K562 (cell line): Measurements from ENCODE around the gene COL4A2.

ENCODE experiments used
- EP300 ChIP-seq: IDR thresholded peaks from 2 replicates; pipeline ENCODE4 v1.6.1; 2012; ENCODE audit warnings: low read length, improper control_type of control experiment
- NFXL1 ChIP-seq: fragments of 450-650 bp; formaldehyde crosslinking; IDR thresholded peaks from 2 replicates; pipeline ENCODE4 v1.4.0; 2021; ENCODE audit warnings: mild to moderate bottlenecking
- NR2C2 ChIP-seq, 2 experiments: fragments of 200-800 bp in 1 of 2; sonication (Bioruptor generic) in 1 of 2; sonication (generic) in 1 of 2; formaldehyde crosslinking in 1 of 2; IDR thresholded peaks; 2 replicates each; pipeline versions ENCODE4 v1.6.1 to v1.8.0; 2016 to 2022; ENCODE audit warnings: mild to moderate bottlenecking in 1 of 2, missing compliant biosample characterization in 1 of 2, missing genetic modification characterization in 1 of 2, missing genetic modification reagents in 1 of 2
- YBX1 ChIP-seq: fragments of 450-650 bp; IDR thresholded peaks from 2 replicates; pipeline ENCODE4 v1.7.1; 2016; ENCODE audit warnings: mild to moderate bottlenecking
- YY1 ChIP-seq, 3 experiments: IDR thresholded peaks; 2 replicates each; pipeline ENCODE4 v1.6.1; 2011; ENCODE audit warnings: low read length in 2 of 3, mild to moderate bottlenecking in 2 of 3, moderate library complexity in 2 of 3, borderline replicate concordance in 1 of 3, control low read depth in 1 of 3, low read depth in 1 of 3; ENCODE audit not compliant: insufficient read depth in 3 of 3, insufficient replicate concordance in 2 of 3, control insufficient read depth in 1 of 3, insufficient read length in 1 of 3; ENCODE audit errors: extremely low read depth in 1 of 3
- ZBTB1 ChIP-seq: sonication (generic); formaldehyde crosslinking; IDR thresholded peaks from 2 replicates; pipeline ENCODE4 v1.8.1; 2023; ENCODE audit warnings: missing genetic modification reagents, low read depth, mild to moderate bottlenecking, borderline replicate concordance
- ZBTB40 ChIP-seq, 2 experiments: fragments of 450-650 bp in 1 of 2; sonication (generic) in 1 of 2; formaldehyde crosslinking in 1 of 2; IDR thresholded peaks; 2 replicates each; pipeline versions ENCODE4 v1.7.1 to v1.9.0; 2016 to 2022; ENCODE audit warnings: inconsistent platforms in 1 of 2, mild to moderate bottlenecking in 1 of 2, missing genetic modification reagents in 1 of 2
- ZNF121 ChIP-seq: sonication (generic); formaldehyde crosslinking; conservative IDR thresholded peaks from 2 replicates; pipeline ENCODE4 v1.8.0; 2022; ENCODE audit warnings: missing genetic modification reagents
- ZNF311 ChIP-seq: fragments of 250-450 bp; sonication (Bioruptor Pico); IDR thresholded peaks from 2 replicates; pipeline ENCODE4 v1.4.0; 2020; ENCODE audit warnings: mild to moderate bottlenecking, moderate library complexity
- ZNF512 ChIP-seq: IDR thresholded peaks from 2 replicates; pipeline ENCODE4 v1.6.1; 2016; ENCODE audit warnings: missing genetic modification characterization, missing compliant biosample characterization

GRCh38 chr13:110477706-110478245, 170.7 kb downstream of the COL4A2 start:
- TF ChIP-seq NFXL1 (CRISPR knock-in tag) (no peak), ZNF311 (CRISPR knock-in tag) (no peak), ZNF512 (tag) (no peak), EP300 (no peak), NR2C2 (CRISPR knock-in tag; IDR thresholded peaks at IDR 0.05) (no peak), NR2C2 (tag; IDR thresholded peaks at IDR 0.05) (no peak), ZNF121 (no peak), YY1 (IDR thresholded peaks at IDR 0.05; ENCODE audit: borderline replicate concordance in 1 of 3, control insufficient read depth in 1 of 3, extremely low read depth in 1 of 3, insufficient read depth in 3 of 3, insufficient read length in 1 of 3, insufficient replicate concordance in 2 of 3, low read depth in 1 of 3, low read length in 2 of 3) (no peak), ZBTB1 (CRISPR knock-in tag) (no peak), ZBTB40 (IDR thresholded peaks at IDR 0.05) (no peak), ZBTB40 (CRISPR knock-in tag; IDR thresholded peaks at IDR 0.05) (no peak), YBX1 (no peak)
